ENCODE data around the gene SMIM43.

Gene SMIM43

GRCh38 chr4:121712001-121712651, 52.8 kb downstream of the SMIM43 start:
- no peak for DNase-seq
- TF ChIP-seq POLR2A (IDR thresholded peaks at IDR 0.05; ENCODE audit: low read length) (no peak), GATA1 (IDR thresholded peaks at IDR 0.05; ENCODE audit: low read depth, low read length) (no peak)

- DNase-seq: peak; percentile 59 to 83
- TF ChIP-seq GATA1 (IDR thresholded peaks at IDR 0.05; ENCODE audit: low read depth, low read length): no peak
- TF ChIP-seq POLR2A (IDR thresholded peaks at IDR 0.05; ENCODE audit: low read length): no peak
These were observed 53.5 kb downstream of the SMIM43 start for GRCh38 chr4:121711263-121712000.

GRCh38 chr4:121709766-121710405, 55.1 kb downstream of the SMIM43 start:
- no peak for TF ChIP-seq GATA1 (IDR thresholded peaks at IDR 0.05; ENCODE audit: low read depth, low read length)
- TF ChIP-seq POLR2A (IDR thresholded peaks at IDR 0.05; ENCODE audit: low read length): no peak
- DNase-seq: no peak

Data from erythroblast (primary cell).